Left lung (tissue), 14 donors: Measurements from ENCODE around the gene SYNJ2. TPM values are rescaled to one million over a fixed set of nuclear protein-coding genes. Genes with fewer than 3 reads are reported as not detected.
A peak's percentile ranks its signal among the peaks of the same experiment; 100 is the strongest.
"Not testable (repeated sequence)": the region's sequence is repeated elsewhere in the genome, so short reads cannot be mapped to it uniquely, and the experiment has no call there.

Experiments
- ATAC-seq: fragments of 200-7000 bp; cut with Tn5 transposase; one replicate; pipeline ENCODE4 v1.9.1; 2020; ENCODE audit warnings: moderate library complexity
- DNase-seq, 4 donors: peaks; one replicate each; pipeline ENCODE4 v3.0.0-alpha.2; 2013 to 2020
- H3K27ac ChIP-seq, 2 donors: fragments of 200-600 bp; sonication (generic) in 1 of 2; one replicate each; pipeline versions ENCODE4 v1.5.0 to v1.8.0; 2020 to 2021
- H3K27me3 ChIP-seq, 2 donors: fragments of 200-600 bp; sonication (generic) in 1 of 2; one replicate each; pipeline versions ENCODE4 v1.5.0 to v1.8.0; 2020 to 2021
- H3K36me3 ChIP-seq, 2 donors: fragments of 200-600 bp; sonication (generic) in 1 of 2; one replicate each; pipeline versions ENCODE4 v1.5.0 to v1.8.0; 2020 to 2021
- H3K4me1 ChIP-seq, 2 donors: fragments of 200-600 bp; one replicate each; pipeline ENCODE4 v1.8.0; 2021
- H3K4me3 ChIP-seq, 2 donors: fragments of 200-600 bp; sonication (generic) in 1 of 2; one replicate each; pipeline versions ENCODE4 v1.5.0 to v1.8.0; 2020 to 2021; ENCODE audit warnings: mild to moderate bottlenecking in 1 of 2
- H3K9me3 ChIP-seq, 2 donors: fragments of 200-600 bp; sonication (generic) in 1 of 2; one replicate each; pipeline versions ENCODE4 v1.5.0 to v1.8.0; 2020 to 2021
- CTCF ChIP-seq, 2 donors: fragments of 200-600 bp; sonication (generic) in 1 of 2; IDR thresholded peaks; one replicate each; pipeline versions ENCODE4 v1.5.0 to v1.8.0; 2021; ENCODE audit warnings: antibody characterized with exemption in 2 of 2
- intact Hi-C, 2 donors: fragments of 100-400 bp; cut with DNase I; formaldehyde crosslinking; loops; one replicate each; pipeline versions ENCODE4 v1.11.2 to v1.14.2; 2022
- long read RNA-seq, 12 donors: library from polyadenylated mRNA in 2 of 12; unstranded in 2 of 12; transcript quantifications; one replicate each; pipeline ENCODE4 v2.0.0 and lab custom pipeline, GENCODE V29; 2019 to 2026
- polyA plus RNA-seq, 6 donors: library from polyadenylated mRNA; unstranded; fragments of 120-200 nt; gene quantifications; one replicate each; pipeline ENCODE4 v1.2.1, GENCODE V29; 2013; ENCODE audit not compliant: insufficient read length in 6 of 6
- total RNA-seq, 2 donors: library from RNA; stranded (reverse); fragmentation: NEBNext Ultra II Directional; extraction: Animal tissue kit (Norgen Biotek cat#: 25700); gene quantifications; one replicate each; pipeline ENCODE4 v1.2.1, GENCODE V29; 2021
- donor health status: DM: no; HTN: yes; CAD: no.
- donor health status: DM: no; HTN: no; CAD: no.

The SYNJ2 gene
- 10 to 100 TPM in 1 of 2 donors, 1 to 10 TPM in 1; 8.7 to 12.2 TPM for total RNA-seq
- 1 to 10 TPM; 6.2 to 8.2 (median 7.3) TPM for polyA plus RNA-seq
- long read RNA-seq, donor 1 = 0 reads
- long read RNA-seq, donor 2 = 0 reads
- long read RNA-seq, donor 3 = 0 reads
- long read RNA-seq, donor 4 = 0 reads
- long read RNA-seq, donor 5, partial matches to known transcripts = 6 of 6 reads
- long read RNA-seq, donor 5, other reads (novel, unspliced or antisense) = 0 of 6 reads
- long read RNA-seq, donor 6, full-length matches to known transcripts = 1 of 1 reads
- long read RNA-seq, donor 6, partial matches to known transcripts = 0 of 1 reads
- long read RNA-seq, donor 6, other reads (novel, unspliced or antisense) = 0 of 1 reads
- long read RNA-seq, donor 7 = 0 reads
- long read RNA-seq, donor 8 = 0 reads
- long read RNA-seq, donor 9 = 0 reads
- long read RNA-seq, donor 10, partial matches to known transcripts = 2 of 3 reads
- long read RNA-seq, donor 10, other reads (novel, unspliced or antisense) = 0 of 3 reads
- long read RNA-seq, donor 11 = 0 reads
- long read RNA-seq, donor 12 = 0 reads

- H3K9me3 ChIP-seq = no peaks in the 10 kb centered on the region
- H3K4me3 ChIP-seq = peak within 1 kb of the TSS; percentile 86 to 92
- ATAC-seq = peak; percentile 96
- H3K27me3 ChIP-seq = peaks cover 0 to 12% of the 10 kb centered on the region in 2 donors
- H3K36me3 ChIP-seq = no peaks in the 10 kb centered on the region
- peak; percentile 39 to 52 for TF ChIP-seq CTCF (IDR thresholded peaks at IDR 0.05)
- peak; percentile 59 to 96 (median 75) for DNase-seq
- H3K4me1 ChIP-seq = peaks cover 4 to 56% of the 10 kb centered on the region in 2 donors
- H3K27ac ChIP-seq = peak within 1 kb of the TSS; percentile 41 to 65
- intact Hi-C loops = no loop called here
Observed at GRCh38 chr6:157981395-157982101, at the start of gene SYNJ2. TSS of gene SYNJ2 (plus strand) at chr6:157981863. CDS start at chr6:157981962, 99 bp downstream.

- Histone ChIP-seq H3K4me3 (no peak overlapping the region), H3K27me3 (no peaks in the 10 kb centered on the region), H3K27ac (no peak overlapping the region), H3K4me1 (no peaks in the 10 kb centered on the region), H3K36me3 (peaks cover 0 to 90% of the 10 kb centered on the region in 2 donors), H3K9me3 (no peaks in the 10 kb centered on the region)
- intact Hi-C loops = no loop called here
- DNase-seq = no peak
- ATAC-seq = no peak
- no peak for TF ChIP-seq CTCF (IDR thresholded peaks at IDR 0.05)
Observed at GRCh38 chr6:157935786-157936185, 45.9 kb upstream of the SYNJ2 start.

GRCh38 chr6:157937318-157937717 lies 44.3 kb upstream of the SYNJ2 start:
- H3K27ac ChIP-seq = no peak overlapping the region
- no peak for ATAC-seq
- no peaks in the 10 kb centered on the region for H3K4me1 ChIP-seq
- H3K4me3 ChIP-seq = no peak overlapping the region
- no peaks in the 10 kb centered on the region for H3K9me3 ChIP-seq
- DNase-seq = no peak
- no peaks in the 10 kb centered on the region for H3K27me3 ChIP-seq
- TF ChIP-seq CTCF (IDR thresholded peaks at IDR 0.05) = no peak
- intact Hi-C loops = no loop called here
- peaks cover 0 to 91% of the 10 kb centered on the region in 2 donors for H3K36me3 ChIP-seq

- Histone ChIP-seq H3K36me3 (peaks cover 0 to 91% of the 10 kb centered on the region in 2 donors), H3K9me3 (no peaks in the 10 kb centered on the region), H3K4me3 (no peak overlapping the region), H3K27ac (no peak overlapping the region), H3K27me3 (no peaks in the 10 kb centered on the region), H3K4me1 (no peaks in the 10 kb centered on the region)
- no peak for TF ChIP-seq CTCF (IDR thresholded peaks at IDR 0.05)
- DNase-seq (no peak), ATAC-seq (no peak)
- intact Hi-C loops = no loop called here
Observed at GRCh38 chr6:157937916-157938315, 43.7 kb upstream of the SYNJ2 start.

- H3K4me3 ChIP-seq, H3K4me1 ChIP-seq, H3K27ac ChIP-seq, DNase-seq, H3K9me3 ChIP-seq, H3K27me3 ChIP-seq, intact Hi-C loops, ATAC-seq: not testable (repeated sequence)
- peaks cover 0 to 94% of the 10 kb centered on the region in 2 donors for H3K36me3 ChIP-seq
Observed at GRCh38 chr6:157940375-157941036, 41.2 kb upstream of the SYNJ2 start.
